ENCODE data around the gene QARS1.

- no peak for TF ChIP-seq SIN3A (conservative IDR thresholded peaks at IDR 0.05 in 1 of 2, IDR thresholded peaks at IDR 0.05 in 1 of 2; ENCODE audit: low read depth in 1 of 2, low read length in 2 of 2)
- no peak for TF ChIP-seq RFX5 (IDR thresholded peaks at IDR 0.05; ENCODE audit: borderline replicate concordance, low read depth, low read length)
- no peak for TF ChIP-seq TAF1 (IDR thresholded peaks at IDR 0.05; ENCODE audit: low read depth, low read length)
- TF ChIP-seq CTCF (IDR thresholded peaks at IDR 0.05; ENCODE audit: control extremely low read depth in 1 of 3, insufficient read depth in 1 of 3, low read depth in 1 of 3, low read length in 3 of 3), result no peak
- no peak for TF ChIP-seq GABPA (IDR thresholded peaks at IDR 0.05; ENCODE audit: borderline replicate concordance, insufficient read depth, low read length)
- TF ChIP-seq SP2 (IDR thresholded peaks at IDR 0.05; ENCODE audit: low read length), result no peak
- no peak for TF ChIP-seq POLR2A (IDR thresholded peaks at IDR 0.05; ENCODE audit: control extremely low read depth in 1 of 2, low read depth in 2 of 2, low read length in 2 of 2)
- no peak for TF ChIP-seq ASH2L (IDR thresholded peaks at IDR 0.05; ENCODE audit: low read length)
- TF ChIP-seq EGR1 (IDR thresholded peaks at IDR 0.05; ENCODE audit: borderline replicate concordance, low read depth, low read length), result no peak
- no peak for TF ChIP-seq NRF1 (IDR thresholded peaks at IDR 0.05; ENCODE audit: low read depth, low read length)
- no peak for TF ChIP-seq SP1 (IDR thresholded peaks at IDR 0.05; ENCODE audit: low read depth, low read length)
These were observed 25.3 kb downstream of the QARS1 start for GRCh38 chr3:49079270-49079669.

All from H1 (cell line).